ENCODE results near the gene AP4E1.
"Not testable (repeated sequence)": the region's sequence is repeated elsewhere in the genome, so short reads cannot be mapped to it uniquely, and the experiment has no call there.

The AP4E1 gene

GRCh38 chr15:50906954-50907600, 1.4 kb upstream of the AP4E1 start:
- Mint-ChIP-seq H3K36me3 (ENCODE audit: low read depth) (peaks cover 14% of the 10 kb centered on the region), H3K27ac (peak overlapping the region; percentile 96)
- peak; percentile 71 for DNase-seq

GRCh38 chr15:50907601-50908208, 778 bp upstream of the AP4E1 start:
- peak; percentile 59 for DNase-seq
- Mint-ChIP-seq H3K4me1 (peaks cover 34% of the 10 kb centered on the region), H3K27ac (peak overlapping the region; percentile 96), H3K9me3 (no peaks in the 10 kb centered on the region), H3K4me3 (peak overlapping the region; percentile 91), H3K36me3 (ENCODE audit: low read depth) (peaks cover 17% of the 10 kb centered on the region), H3K27me3 (no peaks in the 10 kb centered on the region)
- peak; percentile 47 for ATAC-seq

More at GRCh38 chr15:50906954-50907600, 1.4 kb upstream of the AP4E1 start:
- H3K27me3 Mint-ChIP-seq, result no peaks in the 10 kb centered on the region
- H3K4me3 Mint-ChIP-seq, result peak overlapping the region; percentile 91
- no peaks in the 10 kb centered on the region for H3K9me3 Mint-ChIP-seq
- peaks cover 34% of the 10 kb centered on the region for H3K4me1 Mint-ChIP-seq
- ATAC-seq, result peak; percentile 77

GRCh38 chr15:50909010-50909317, 481 bp downstream of the AP4E1 start:
- DNase-seq (no peak), ATAC-seq (no peak)
- Mint-ChIP-seq H3K27ac (peak overlapping the region; percentile 96), H3K27me3 (no peaks in the 10 kb centered on the region), H3K4me3 (peak overlapping the region; percentile 91), H3K9me3 (no peaks in the 10 kb centered on the region), H3K4me1 (peaks cover 39% of the 10 kb centered on the region), H3K36me3 (ENCODE audit: low read depth) (peaks cover 25% of the 10 kb centered on the region)

GRCh38 chr15:50910426-50910795, 1.9 kb downstream of the AP4E1 start:
- H3K36me3 Mint-ChIP-seq (ENCODE audit: low read depth), result peaks cover 28% of the 10 kb centered on the region
- not testable (repeated sequence) for H3K9me3 Mint-ChIP-seq, H3K27me3 Mint-ChIP-seq, DNase-seq, ATAC-seq, H3K27ac Mint-ChIP-seq
- peak overlapping the region; percentile 91 for H3K4me3 Mint-ChIP-seq
- H3K4me1 Mint-ChIP-seq, result peaks cover 33% of the 10 kb centered on the region

GRCh38 chr15:50911001-50911400, 2.5 kb downstream of the AP4E1 start:
- Mint-ChIP-seq H3K36me3 (ENCODE audit: low read depth) (peaks cover 28% of the 10 kb centered on the region), H3K4me1 (peaks cover 33% of the 10 kb centered on the region), H3K27me3 (no peaks in the 10 kb centered on the region), H3K27ac (no peak overlapping the region), H3K9me3 (no peaks in the 10 kb centered on the region), H3K4me3 (no peak overlapping the region)
- DNase-seq (no peak), ATAC-seq (no peak)

GRCh38 chr15:50911621-50912020, 3.1 kb downstream of the AP4E1 start:
- DNase-seq, result no peak
- H3K9me3 Mint-ChIP-seq, result no peaks in the 10 kb centered on the region
- peaks cover 33% of the 10 kb centered on the region for H3K4me1 Mint-ChIP-seq
- no peak for ATAC-seq
- no peaks in the 10 kb centered on the region for H3K27me3 Mint-ChIP-seq
- H3K4me3 Mint-ChIP-seq, result no peak overlapping the region
- H3K36me3 Mint-ChIP-seq (ENCODE audit: low read depth), result peaks cover 32% of the 10 kb centered on the region
- no peak overlapping the region for H3K27ac Mint-ChIP-seq

GRCh38 chr15:50916400-50916799, 7.9 kb downstream of the AP4E1 start:
- Mint-ChIP-seq H3K4me1 (peaks cover 8% of the 10 kb centered on the region), H3K27ac (no peak overlapping the region), H3K9me3 (no peaks in the 10 kb centered on the region), H3K27me3 (no peaks in the 10 kb centered on the region), H3K36me3 (ENCODE audit: low read depth) (peaks cover 38% of the 10 kb centered on the region), H3K4me3 (no peak overlapping the region)
- ATAC-seq (no peak), DNase-seq (no peak)

GRCh38 chr15:50919359-50919758, 10.9 kb downstream of the AP4E1 start:
- peaks cover 28% of the 10 kb centered on the region for H3K36me3 Mint-ChIP-seq (ENCODE audit: low read depth)
- H3K27me3 Mint-ChIP-seq, H3K4me3 Mint-ChIP-seq, H3K9me3 Mint-ChIP-seq, H3K4me1 Mint-ChIP-seq, ATAC-seq, H3K27ac Mint-ChIP-seq, DNase-seq: not testable (repeated sequence)

GRCh38 chr15:50925281-50925680, 16.8 kb downstream of the AP4E1 start:
- no peak for ATAC-seq

GRCh38 chr15:50929062-50929461, 20.6 kb downstream of the AP4E1 start:
- Mint-ChIP-seq H3K9me3 (no peaks in the 10 kb centered on the region), H3K4me3 (no peak overlapping the region), H3K27ac (no peak overlapping the region), H3K36me3 (ENCODE audit: low read depth) (peaks cover 35% of the 10 kb centered on the region), H3K27me3 (no peaks in the 10 kb centered on the region), H3K4me1 (no peaks in the 10 kb centered on the region)
- no peak for ATAC-seq
- DNase-seq, result no peak

More at GRCh38 chr15:50925281-50925680, 16.8 kb downstream of the AP4E1 start:
- Mint-ChIP-seq H3K4me1 (peaks cover 3% of the 10 kb centered on the region), H3K36me3 (ENCODE audit: low read depth) (peaks cover 31% of the 10 kb centered on the region), H3K9me3 (no peaks in the 10 kb centered on the region), H3K4me3 (no peak overlapping the region), H3K27ac (no peak overlapping the region), H3K27me3 (no peaks in the 10 kb centered on the region)
- DNase-seq, result no peak

- Mint-ChIP-seq H3K4me1 (no peaks in the 10 kb centered on the region), H3K27me3 (no peaks in the 10 kb centered on the region), H3K9me3 (no peaks in the 10 kb centered on the region), H3K36me3 (ENCODE audit: low read depth) (peaks cover 38% of the 10 kb centered on the region), H3K4me3 (no peak overlapping the region), H3K27ac (no peak overlapping the region)
- DNase-seq (no peak), ATAC-seq (no peak)
These were observed 22.3 kb downstream of the AP4E1 start for GRCh38 chr15:50930792-50931191.

GRCh38 chr15:50933341-50933740, 24.9 kb downstream of the AP4E1 start:
- H3K4me3 Mint-ChIP-seq, result no peak overlapping the region
- peaks cover 34% of the 10 kb centered on the region for H3K36me3 Mint-ChIP-seq (ENCODE audit: low read depth)
- H3K27me3 Mint-ChIP-seq, result no peaks in the 10 kb centered on the region
- H3K4me1 Mint-ChIP-seq, result no peaks in the 10 kb centered on the region
- DNase-seq (no peak), ATAC-seq (no peak)
- no peaks in the 10 kb centered on the region for H3K9me3 Mint-ChIP-seq
- H3K27ac Mint-ChIP-seq, result no peak overlapping the region

GRCh38 chr15:50938525-50938924, 30.0 kb downstream of the AP4E1 start:
- Mint-ChIP-seq H3K4me3 (no peak overlapping the region), H3K36me3 (ENCODE audit: low read depth) (peaks cover 22% of the 10 kb centered on the region), H3K9me3 (no peaks in the 10 kb centered on the region), H3K27me3 (no peaks in the 10 kb centered on the region), H3K27ac (no peak overlapping the region), H3K4me1 (no peaks in the 10 kb centered on the region)
- DNase-seq (no peak), ATAC-seq (peak; percentile 65)

- DNase-seq (no peak), ATAC-seq (no peak)
- Mint-ChIP-seq H3K4me3 (no peak overlapping the region), H3K4me1 (no peaks in the 10 kb centered on the region), H3K36me3 (ENCODE audit: low read depth) (peaks cover 33% of the 10 kb centered on the region), H3K9me3 (no peaks in the 10 kb centered on the region), H3K27ac (no peak overlapping the region), H3K27me3 (no peaks in the 10 kb centered on the region)
These were observed 31.4 kb downstream of the AP4E1 start for GRCh38 chr15:50939911-50940310.

GRCh38 chr15:50940506-50940905, 32.0 kb downstream of the AP4E1 start:
- Mint-ChIP-seq H3K9me3 (no peaks in the 10 kb centered on the region), H3K27ac (no peak overlapping the region), H3K4me1 (no peaks in the 10 kb centered on the region), H3K4me3 (no peak overlapping the region), H3K36me3 (ENCODE audit: low read depth) (peaks cover 30% of the 10 kb centered on the region), H3K27me3 (no peaks in the 10 kb centered on the region)
- no peak for DNase-seq
- no peak for ATAC-seq
